KMS-11 (cell line): ENCODE data around the gene LEPROT.

ENCODE experiments used
- H2AFZ ChIP-seq: fragments of 200-600 bp; sonication (generic); 2 replicates; pipeline ENCODE4 v1.6.1; 2016; ENCODE audit warnings: antibody characterized with exemption, mixed run types, low read depth
- H3K27ac ChIP-seq: fragments of 200-600 bp; sonication (generic); 2 replicates; pipeline ENCODE4 v1.6.1; 2016; ENCODE audit warnings: mild to moderate bottlenecking, mixed run types
- H3K27me3 ChIP-seq: fragments of 200-600 bp; sonication (generic); 2 replicates; pipeline ENCODE4 v1.6.1; 2017; ENCODE audit warnings: mild to moderate bottlenecking, low read depth, mixed run types, moderate library complexity; ENCODE audit not compliant: insufficient read depth
- H3K36me3 ChIP-seq: fragments of 200-600 bp; sonication (generic); 2 replicates; pipeline ENCODE4 v1.6.1; 2017; ENCODE audit warnings: mild to moderate bottlenecking, mixed run types; ENCODE audit not compliant: insufficient read depth
- H3K4me1 ChIP-seq: fragments of 200-600 bp; sonication (generic); 2 replicates; pipeline ENCODE4 v1.6.1; 2016; ENCODE audit warnings: mild to moderate bottlenecking, low read depth, mixed run types; ENCODE audit not compliant: poor library complexity, severe bottlenecking
- H3K4me2 ChIP-seq: fragments of 200-600 bp; sonication (generic); 2 replicates; pipeline ENCODE4 v1.7.0; 2016; ENCODE audit warnings: mild to moderate bottlenecking, mixed run types
- H3K4me3 ChIP-seq: fragments of 200-600 bp; sonication (generic); IDR thresholded peaks from 2 replicates; pipeline ENCODE4 v1.6.1; 2017; ENCODE audit warnings: low read depth, low read length, mixed read lengths; ENCODE audit not compliant: insufficient read depth
- H3K79me2 ChIP-seq: fragments of 200-600 bp; sonication (generic); 2 replicates; pipeline ENCODE4 v1.6.1; 2016; ENCODE audit warnings: low read depth, mixed run types; ENCODE audit not compliant: insufficient read depth
- H3K9ac ChIP-seq: fragments of 200-600 bp; sonication (generic); 2 replicates; pipeline ENCODE4 v1.6.1; 2016; ENCODE audit warnings: mild to moderate bottlenecking, mixed run types
- H4K20me1 ChIP-seq: fragments of 200-600 bp; sonication (generic); 2 replicates; pipeline ENCODE4 v1.6.1; 2016; ENCODE audit warnings: mild to moderate bottlenecking, mixed run types; ENCODE audit not compliant: insufficient read depth
- TF ChIP-seq, protein P1 (sequence below): fragments of 200-600 bp; sonication (generic); conservative IDR thresholded peaks from 2 replicates; pipeline ENCODE4 v1.6.1; 2017; ENCODE audit warnings: low read depth, mild to moderate bottlenecking, antibody characterized with exemption, low read length, moderate library complexity, mixed read lengths

Gene LEPROT

DNA sequence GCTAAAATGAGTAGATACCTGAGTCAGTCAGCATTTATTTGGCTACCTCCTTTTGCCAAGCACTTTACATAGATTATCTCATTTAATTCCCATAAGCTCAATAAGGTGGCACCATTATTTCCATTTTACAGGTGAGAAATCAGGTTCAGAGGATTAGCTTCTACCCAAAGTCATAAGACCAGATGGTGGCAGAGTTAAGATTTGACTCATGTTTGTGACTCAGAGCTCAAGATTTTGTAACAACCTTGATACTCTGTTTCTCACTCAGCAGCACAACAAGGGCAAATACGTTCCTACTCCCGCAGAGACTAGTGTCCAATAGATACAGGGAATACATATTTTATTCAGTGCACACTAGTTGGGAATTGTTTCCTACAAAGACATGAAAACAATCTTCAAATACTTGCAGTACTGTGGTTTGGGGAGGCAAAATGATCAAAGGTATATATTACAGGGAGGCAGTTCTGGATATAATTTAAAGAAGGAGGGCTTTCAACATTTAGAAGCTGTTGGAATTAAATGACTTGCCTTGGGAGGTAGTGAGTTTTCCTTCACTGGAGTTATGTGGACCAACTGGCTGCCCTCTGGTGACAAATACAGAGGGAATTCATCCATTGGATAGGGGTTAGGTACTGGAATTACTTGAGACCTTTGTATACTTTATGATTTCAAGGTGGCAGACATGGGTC lies 3.6 kb downstream of the LEPROT start:
- Histone ChIP-seq H3K79me2 (no peaks in the 10 kb centered on the region; the same call in 1 of the 2 replicates), H3K4me2 (no peak overlapping the region)

DNA sequence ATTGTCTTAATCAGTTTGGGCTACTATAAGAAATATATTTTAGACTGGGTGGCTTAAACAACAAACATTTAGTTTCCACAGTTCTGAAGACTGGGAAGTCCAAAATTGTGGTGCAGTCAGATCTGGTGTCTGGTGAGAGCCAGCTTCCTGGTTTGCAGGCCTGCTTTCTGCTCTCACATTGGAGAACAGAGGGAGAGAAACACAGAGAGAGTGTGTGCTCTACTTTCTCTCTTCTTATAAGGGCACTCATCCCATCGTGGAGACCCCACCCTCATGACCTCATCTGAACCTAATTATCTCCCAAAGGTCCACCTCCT lies 4.1 kb downstream of the LEPROT start:
- Histone ChIP-seq H3K36me3 (no peaks in the 10 kb centered on the region), H4K20me1 (no peaks in the 10 kb centered on the region), H3K4me1 (peaks cover 4% of the 10 kb centered on the region), H3K4me2 (no peak overlapping the region), H3K27me3 (no peaks in the 10 kb centered on the region), H3K4me3 (no peak overlapping the region), H3K27ac (no peak overlapping the region), H2AFZ (no peak overlapping the region), H3K9ac (no peak overlapping the region), H3K79me2 (no peaks in the 10 kb centered on the region; the same call in 1 of the 2 replicates)
- TF ChIP-seq, protein P1, sequence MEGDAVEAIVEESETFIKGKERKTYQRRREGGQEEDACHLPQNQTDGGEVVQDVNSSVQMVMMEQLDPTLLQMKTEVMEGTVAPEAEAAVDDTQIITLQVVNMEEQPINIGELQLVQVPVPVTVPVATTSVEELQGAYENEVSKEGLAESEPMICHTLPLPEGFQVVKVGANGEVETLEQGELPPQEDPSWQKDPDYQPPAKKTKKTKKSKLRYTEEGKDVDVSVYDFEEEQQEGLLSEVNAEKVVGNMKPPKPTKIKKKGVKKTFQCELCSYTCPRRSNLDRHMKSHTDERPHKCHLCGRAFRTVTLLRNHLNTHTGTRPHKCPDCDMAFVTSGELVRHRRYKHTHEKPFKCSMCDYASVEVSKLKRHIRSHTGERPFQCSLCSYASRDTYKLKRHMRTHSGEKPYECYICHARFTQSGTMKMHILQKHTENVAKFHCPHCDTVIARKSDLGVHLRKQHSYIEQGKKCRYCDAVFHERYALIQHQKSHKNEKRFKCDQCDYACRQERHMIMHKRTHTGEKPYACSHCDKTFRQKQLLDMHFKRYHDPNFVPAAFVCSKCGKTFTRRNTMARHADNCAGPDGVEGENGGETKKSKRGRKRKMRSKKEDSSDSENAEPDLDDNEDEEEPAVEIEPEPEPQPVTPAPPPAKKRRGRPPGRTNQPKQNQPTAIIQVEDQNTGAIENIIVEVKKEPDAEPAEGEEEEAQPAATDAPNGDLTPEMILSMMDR: no peak

More for the DNA sequence above, 3.6 kb downstream of the LEPROT start:
- no peaks in the 10 kb centered on the region for H3K36me3 ChIP-seq
- peaks cover 9% of the 10 kb centered on the region for H3K4me1 ChIP-seq
- H2AFZ ChIP-seq: no peak overlapping the region
- no peak overlapping the region for H3K4me3 ChIP-seq
- H3K27me3 ChIP-seq: no peaks in the 10 kb centered on the region
- TF ChIP-seq, protein P1: no peak
- no peak overlapping the region for H3K9ac ChIP-seq
- H4K20me1 ChIP-seq: no peaks in the 10 kb centered on the region
- no peak overlapping the region for H3K27ac ChIP-seq

DNA sequence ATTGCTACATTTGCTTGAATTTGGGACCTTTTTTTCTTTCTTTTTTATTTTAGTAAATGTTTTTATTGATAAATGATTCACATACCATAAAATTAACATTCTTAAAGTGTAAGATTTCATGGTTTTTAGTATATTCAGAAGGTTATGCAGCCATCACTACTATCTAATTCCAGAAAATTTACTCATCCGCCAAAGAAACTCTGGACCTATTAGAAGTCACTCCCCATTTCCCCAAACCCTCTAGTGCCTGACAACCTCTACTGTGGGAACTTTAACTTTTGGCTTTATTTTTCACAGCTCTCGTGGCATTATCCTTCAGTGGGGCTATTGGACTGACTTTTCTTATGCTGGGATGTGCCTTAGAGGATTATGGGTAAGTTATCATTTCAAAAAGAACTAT lies 4.5 kb downstream of the LEPROT start:
- TF ChIP-seq, protein P1: no peak
- no peak overlapping the region for H3K27ac ChIP-seq
- no peak overlapping the region for H3K4me3 ChIP-seq
- H3K4me1 ChIP-seq: peaks cover 4% of the 10 kb centered on the region
- no peak overlapping the region for H3K9ac ChIP-seq
- H3K27me3 ChIP-seq: no peaks in the 10 kb centered on the region
- H2AFZ ChIP-seq: no peak overlapping the region
- no peaks in the 10 kb centered on the region for H4K20me1 ChIP-seq
- no peaks in the 10 kb centered on the region for H3K36me3 ChIP-seq
- H3K4me2 ChIP-seq: no peak overlapping the region
- no peaks in the 10 kb centered on the region; the same call in 1 of the 2 replicates for H3K79me2 ChIP-seq

DNA sequence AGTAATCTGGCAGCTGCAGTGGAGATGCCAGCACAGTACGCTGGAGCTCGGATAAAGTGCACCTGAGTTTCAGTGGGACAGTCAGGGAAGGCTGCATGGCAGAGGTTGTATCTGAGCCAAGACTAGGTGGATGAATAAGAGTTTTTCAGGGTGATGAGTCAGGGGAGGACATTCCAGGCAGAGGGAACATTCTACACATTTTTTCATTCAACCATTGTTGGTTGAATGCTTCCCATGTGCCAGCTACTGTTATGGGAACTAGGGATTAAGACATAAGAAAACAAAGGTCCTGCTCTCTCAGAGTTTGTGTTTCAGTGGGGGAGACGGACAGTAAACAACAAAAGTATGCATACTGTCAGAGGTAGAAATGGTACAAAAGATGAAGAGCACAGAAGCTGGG lies 5.2 kb downstream of the LEPROT start:
- peaks cover 4% of the 10 kb centered on the region for H3K4me1 ChIP-seq
- H3K4me2 ChIP-seq: no peak overlapping the region
- H3K9ac ChIP-seq: no peak overlapping the region
- H4K20me1 ChIP-seq: no peaks in the 10 kb centered on the region
- H3K79me2 ChIP-seq: no peaks in the 10 kb centered on the region; the same call in 1 of the 2 replicates
- no peaks in the 10 kb centered on the region for H3K27me3 ChIP-seq
- no peak overlapping the region for H2AFZ ChIP-seq
- H3K4me3 ChIP-seq: no peak overlapping the region
- H3K27ac ChIP-seq: no peak overlapping the region
- TF ChIP-seq, protein P1: no peak
- H3K36me3 ChIP-seq: no peaks in the 10 kb centered on the region
